NCI-H2081 (cell line): ENCODE results near the gene GPN2.
A peak's percentile ranks its signal among the peaks of the same experiment; 100 is the strongest.

Source experiments
- DNase-seq, 2 experiments: peaks; one replicate each; lab custom pipeline; 2025; lab: John Stamatoyannopoulos, UW

GPN2 gene

GRCh38 chr1:26889551-26890466, at the start of gene GPN2:
Gene GPN2 (minus strand): TSS chr1:26890283. CDS start chr1:26890096, 187 bp downstream.
- peak; percentile 53 to 68 for DNase-seq

GRCh38 chr1:26938659-26939025, 48.6 kb upstream of the GPN2 start:
- no peak for DNase-seq

GRCh38 chr1:26938004-26938658, 48.0 kb upstream of the GPN2 start:
- DNase-seq, result no peak

GRCh38 chr1:26936823-26937222, 46.7 kb upstream of the GPN2 start:
- no peak for DNase-seq

GRCh38 chr1:26932531-26932930, 42.4 kb upstream of the GPN2 start:
- DNase-seq, result no peak

- DNase-seq, result no peak
Observed at GRCh38 chr1:26923711-26924110, 33.6 kb upstream of the GPN2 start.

- no peak for DNase-seq
Observed at GRCh38 chr1:26922901-26923300, 32.8 kb upstream of the GPN2 start.

- DNase-seq, result no peak
Observed at GRCh38 chr1:26922431-26922729, 32.3 kb upstream of the GPN2 start.

- DNase-seq, result peak; percentile 90 to 95
Observed at GRCh38 chr1:26921540-26922430, 31.7 kb upstream of the GPN2 start, which contains the start of gene NUDC. Gene NUDC (plus strand): TSS chr1:26921743. CDS start chr1:26921849, 106 bp downstream.

- DNase-seq, result no peak
Observed at GRCh38 chr1:26921126-26921539, 31.1 kb upstream of the GPN2 start.

GRCh38 chr1:26915204-26915842, 25.2 kb upstream of the GPN2 start:
- no peak for DNase-seq

- peak; percentile 80 to 96 for DNase-seq
Observed at GRCh38 chr1:26913754-26914619, 23.9 kb upstream of the GPN2 start, which contains the start of gene NR0B2. Gene NR0B2 (minus strand): TSS chr1:26913975. CDS start chr1:26913940, 35 bp downstream.

- DNase-seq, result no peak
Observed at GRCh38 chr1:26913389-26913753, 23.3 kb upstream of the GPN2 start.

- no peak for DNase-seq
Observed at GRCh38 chr1:26912147-26912490, 22.0 kb upstream of the GPN2 start.

GRCh38 chr1:26911399-26912146, 21.5 kb upstream of the GPN2 start:
- no peak for DNase-seq

- no peak for DNase-seq
Observed at GRCh38 chr1:26910343-26911160, 20.5 kb upstream of the GPN2 start.

- no peak for DNase-seq
Observed at GRCh38 chr1:26909951-26910342, 19.9 kb upstream of the GPN2 start.

- DNase-seq, result no peak
Observed at GRCh38 chr1:26907071-26907917, 17.2 kb upstream of the GPN2 start.
